ENCODE data around the gene TMPRSS6.

- TF ChIP-seq CTCF (IDR thresholded peaks at IDR 0.05): no peak
- TF ChIP-seq POLR2A (IDR thresholded peaks at IDR 0.05; ENCODE audit: low read depth): no peak
Observed at GRCh38 chr22:37080438-37080837, 29.1 kb downstream of the TMPRSS6 start.

Data from esophagus muscularis mucosa (tissue), 3 donors.